ENCODE measurements around the gene PRR36. TPM values are rescaled to one million over a fixed set of nuclear protein-coding genes. Genes with fewer than 3 reads are reported as not detected.

PRR36 gene
- total RNA-seq, 1 donor = not detected

DNA sequence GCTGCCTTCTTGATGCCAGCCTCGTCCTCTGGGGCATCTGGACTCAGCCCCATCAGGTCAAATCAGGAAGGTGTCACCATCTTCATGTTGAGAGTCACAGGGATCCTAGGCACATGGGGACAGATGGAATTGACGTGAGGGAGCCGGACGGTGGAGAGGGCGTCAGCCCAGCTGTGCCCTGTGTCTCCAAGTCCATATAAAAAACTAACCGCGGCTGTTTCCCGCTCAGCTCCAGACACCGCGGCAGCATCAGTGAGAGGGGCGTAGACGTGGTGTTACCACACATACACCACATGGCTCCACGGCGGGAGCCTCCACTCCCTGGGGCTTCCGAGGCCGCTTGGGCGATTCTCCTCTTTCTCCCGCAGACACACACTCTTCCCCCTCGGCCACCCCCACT is 5.6 kb upstream of the PRR36 start:
- no peak overlapping the region for H3K4me3 ChIP-seq (ENCODE audit: low read depth, low read length)
- TF ChIP-seq, protein P1, sequence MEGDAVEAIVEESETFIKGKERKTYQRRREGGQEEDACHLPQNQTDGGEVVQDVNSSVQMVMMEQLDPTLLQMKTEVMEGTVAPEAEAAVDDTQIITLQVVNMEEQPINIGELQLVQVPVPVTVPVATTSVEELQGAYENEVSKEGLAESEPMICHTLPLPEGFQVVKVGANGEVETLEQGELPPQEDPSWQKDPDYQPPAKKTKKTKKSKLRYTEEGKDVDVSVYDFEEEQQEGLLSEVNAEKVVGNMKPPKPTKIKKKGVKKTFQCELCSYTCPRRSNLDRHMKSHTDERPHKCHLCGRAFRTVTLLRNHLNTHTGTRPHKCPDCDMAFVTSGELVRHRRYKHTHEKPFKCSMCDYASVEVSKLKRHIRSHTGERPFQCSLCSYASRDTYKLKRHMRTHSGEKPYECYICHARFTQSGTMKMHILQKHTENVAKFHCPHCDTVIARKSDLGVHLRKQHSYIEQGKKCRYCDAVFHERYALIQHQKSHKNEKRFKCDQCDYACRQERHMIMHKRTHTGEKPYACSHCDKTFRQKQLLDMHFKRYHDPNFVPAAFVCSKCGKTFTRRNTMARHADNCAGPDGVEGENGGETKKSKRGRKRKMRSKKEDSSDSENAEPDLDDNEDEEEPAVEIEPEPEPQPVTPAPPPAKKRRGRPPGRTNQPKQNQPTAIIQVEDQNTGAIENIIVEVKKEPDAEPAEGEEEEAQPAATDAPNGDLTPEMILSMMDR (IDR thresholded peaks at IDR 0.05; ENCODE audit: insufficient read depth, low read depth, low read length) = no peak
- peak; percentile 9 for DNase-seq (ENCODE audit: low read depth)

DNA sequence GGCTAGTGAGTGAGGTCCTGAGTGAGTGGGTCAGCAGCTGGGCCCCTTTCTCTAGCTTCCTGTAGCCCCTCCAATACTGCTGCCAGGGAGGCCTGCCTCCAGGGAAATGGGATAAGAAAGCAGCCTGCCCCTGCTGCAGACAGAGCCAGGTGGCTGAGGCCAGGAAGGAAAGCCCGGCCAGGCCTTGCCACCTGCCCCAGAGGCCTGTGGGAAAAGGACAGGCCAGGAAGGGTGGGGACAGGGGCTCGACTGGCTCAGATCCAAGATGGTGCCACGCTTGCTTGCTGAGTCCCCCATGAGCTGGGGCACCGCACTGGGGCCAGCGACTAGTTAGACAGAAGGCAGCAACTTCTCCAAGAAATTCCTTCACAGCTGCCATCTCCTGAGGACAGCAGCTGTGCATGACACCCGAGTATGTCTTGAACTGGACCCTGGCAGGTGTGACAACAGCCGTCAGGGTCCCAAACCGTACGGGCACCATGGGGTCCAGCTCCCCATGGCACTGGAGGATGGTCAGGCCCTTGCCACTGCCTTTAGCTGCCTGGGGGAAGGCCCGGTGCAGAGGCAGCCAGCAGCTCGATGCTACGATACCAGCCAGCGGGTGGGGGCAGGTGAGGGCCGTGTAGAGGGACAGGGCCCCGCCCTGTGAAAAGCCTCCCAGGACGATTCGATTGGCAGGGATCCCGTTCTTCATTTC is 5.1 kb upstream of the PRR36 start:
- no peak overlapping the region for H3K4me3 ChIP-seq (ENCODE audit: low read depth, low read length)
- no peak for DNase-seq (ENCODE audit: low read depth)
- TF ChIP-seq, protein P1 (IDR thresholded peaks at IDR 0.05; ENCODE audit: insufficient read depth, low read depth, low read length) = no peak

DNA sequence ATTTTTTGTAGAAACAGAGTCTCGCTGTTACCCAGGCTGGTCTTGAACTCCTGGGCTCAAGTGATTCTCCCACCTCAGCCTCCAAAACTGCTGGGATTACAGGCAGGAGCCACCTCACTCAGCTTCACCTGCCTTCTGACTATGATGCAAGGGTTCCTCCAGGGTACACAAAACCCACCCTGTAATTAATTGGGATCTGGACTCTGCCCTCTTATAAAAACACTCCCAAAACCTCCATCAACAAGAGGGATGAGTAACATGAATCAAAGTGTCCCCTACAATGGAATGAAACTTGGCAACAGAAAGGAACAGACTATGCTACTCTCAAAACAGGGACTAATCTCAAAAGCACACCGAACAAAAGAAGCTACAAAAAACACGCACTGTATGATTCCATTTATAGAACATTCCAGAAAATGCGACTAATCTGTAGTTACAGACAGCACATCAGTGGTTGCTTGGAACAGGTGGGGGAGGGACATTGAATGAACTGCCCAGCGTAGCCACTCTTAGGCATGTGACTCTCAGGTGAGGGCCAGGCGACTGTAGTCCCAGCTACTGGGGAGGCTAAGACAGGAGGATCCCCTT is 3.2 kb upstream of the PRR36 start:
- H3K4me3 ChIP-seq (ENCODE audit: low read depth, low read length) = no peak overlapping the region
- TF ChIP-seq, protein P1 (IDR thresholded peaks at IDR 0.05; ENCODE audit: insufficient read depth, low read depth, low read length) = no peak
- no peak for DNase-seq (ENCODE audit: low read depth)

DNA sequence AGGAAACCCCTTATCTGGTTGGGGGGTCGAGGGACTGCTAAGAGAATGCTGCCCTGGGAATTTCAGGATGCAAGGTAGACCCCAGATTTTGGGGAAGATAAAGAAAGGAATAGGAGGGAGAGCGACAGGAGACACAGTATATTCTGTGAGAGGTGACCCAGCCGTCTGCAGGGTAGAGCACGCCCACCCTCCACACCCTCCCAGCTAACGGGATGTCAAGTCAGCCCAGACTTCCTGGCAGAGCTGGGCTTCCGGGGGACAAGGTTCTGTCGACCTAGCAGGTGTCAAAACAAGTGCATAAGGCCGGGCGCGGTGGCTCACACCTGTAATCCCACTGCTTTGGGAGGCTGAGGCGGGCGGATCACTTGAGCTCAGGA is 695 bp upstream of the PRR36 start:
- no peak overlapping the region for H3K4me3 ChIP-seq (ENCODE audit: low read depth, low read length)
- DNase-seq (ENCODE audit: low read depth) = no peak
- TF ChIP-seq, protein P1 (IDR thresholded peaks at IDR 0.05; ENCODE audit: insufficient read depth, low read depth, low read length) = no peak

DNA sequence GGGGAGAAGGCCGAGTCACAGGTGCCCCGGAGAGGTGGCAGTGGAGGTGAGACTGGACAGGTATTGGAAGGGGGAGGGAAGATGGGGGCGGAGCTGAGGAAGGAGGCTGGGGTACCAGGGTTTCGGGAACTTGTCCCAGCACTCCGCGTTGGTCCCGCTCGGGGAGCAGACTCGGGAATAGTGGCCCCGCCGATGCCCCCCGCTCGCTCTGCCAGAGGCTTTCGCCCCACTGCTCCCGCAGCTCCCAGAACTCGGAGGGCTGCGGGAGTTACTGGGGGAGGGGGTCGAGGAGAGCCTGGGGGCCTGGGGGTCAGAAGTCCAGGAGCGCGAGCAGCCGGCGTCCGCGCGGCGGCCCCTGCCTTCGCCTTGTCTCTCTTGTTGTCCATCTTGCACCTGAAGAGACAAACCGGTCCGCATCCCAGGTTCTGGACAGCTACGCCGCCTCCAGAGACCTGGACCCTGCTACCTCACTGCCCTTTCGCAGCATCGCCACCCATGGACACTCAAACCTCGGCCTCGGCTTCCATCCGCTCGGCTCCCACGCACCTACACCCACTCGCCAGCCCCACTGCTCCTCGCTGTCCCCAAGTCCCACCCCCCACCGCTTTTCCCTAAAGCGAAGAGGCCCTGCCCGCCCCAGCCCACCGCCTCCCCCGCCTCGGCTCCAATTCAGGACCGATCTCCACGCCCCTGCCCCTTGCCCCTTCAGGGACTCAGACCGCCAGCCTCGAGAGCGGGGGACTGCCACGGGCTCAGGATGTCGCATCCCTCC is 700 bp downstream of the PRR36 start:
- H3K4me3 ChIP-seq (ENCODE audit: low read depth, low read length) = no peak overlapping the region
- DNase-seq (ENCODE audit: low read depth) = no peak
- TF ChIP-seq, protein P1 (IDR thresholded peaks at IDR 0.05; ENCODE audit: insufficient read depth, low read depth, low read length) = no peak

DNA sequence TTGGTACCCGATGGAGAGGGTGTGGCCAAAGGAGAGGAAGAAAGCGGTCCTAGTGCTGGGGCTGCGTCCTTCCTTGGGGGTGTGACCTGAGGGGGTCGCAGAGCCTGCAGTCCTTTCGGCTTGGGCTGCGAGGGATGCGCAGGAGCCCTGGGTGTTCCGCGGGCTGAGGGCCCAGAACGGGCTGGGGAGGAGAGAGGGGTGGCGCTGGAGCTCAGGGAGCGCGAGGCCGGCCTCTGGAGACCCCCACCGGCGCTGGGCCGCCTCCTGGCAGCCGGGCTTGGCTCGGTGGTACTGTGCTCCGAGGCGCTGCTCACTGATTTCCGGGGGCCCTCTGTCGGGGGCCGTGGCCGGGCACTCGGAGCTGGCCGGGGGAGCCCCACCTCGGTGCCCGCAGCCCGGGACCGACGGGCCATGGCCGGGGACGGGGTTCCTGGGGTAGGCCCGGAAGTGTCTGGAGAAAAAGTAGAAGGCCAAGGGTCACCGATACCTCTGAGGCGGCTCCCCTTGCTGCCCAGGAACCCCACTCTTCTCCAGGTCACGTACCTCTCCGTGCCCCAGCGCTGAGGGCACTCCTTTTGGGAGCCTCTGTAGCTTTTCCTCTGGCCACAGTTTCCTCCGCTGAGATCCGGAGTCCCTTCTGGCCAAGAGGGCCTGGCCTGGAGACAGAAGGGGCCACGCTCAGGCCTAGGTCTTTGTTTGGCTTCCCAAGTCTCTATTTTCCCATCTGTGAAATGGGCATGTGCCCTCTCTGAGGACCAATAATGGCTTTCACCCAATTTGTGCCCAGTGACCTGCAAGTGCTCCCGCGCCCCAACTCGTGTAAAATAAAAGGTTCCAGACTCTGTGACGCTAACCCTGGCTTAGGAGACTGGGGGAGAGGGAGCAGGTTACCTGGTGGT is 1.6 kb downstream of the PRR36 start:
- H3K4me3 ChIP-seq (ENCODE audit: low read depth, low read length) = peak overlapping the region; percentile 56
- no peak for DNase-seq (ENCODE audit: low read depth)
- TF ChIP-seq, protein P1 (IDR thresholded peaks at IDR 0.05; ENCODE audit: insufficient read depth, low read depth, low read length) = no peak
